ENCODE data around the gene NEGR1.

Gene NEGR1

GRCh38 chr1:71625004-71625403 lies 657.3 kb downstream of the NEGR1 start:
- DNase-seq (ENCODE audit: low read depth) = no peak

GRCh38 chr1:71623888-71624287 lies 658.5 kb downstream of the NEGR1 start:
- DNase-seq (ENCODE audit: low read depth) = no peak

- DNase-seq (ENCODE audit: low read depth) = no peak
Measured at GRCh38 chr1:71621785-71622184, 660.6 kb downstream of the NEGR1 start.

GRCh38 chr1:71618766-71619530 lies 663.4 kb downstream of the NEGR1 start:
- DNase-seq (ENCODE audit: low read depth) = no peak

- no peak for DNase-seq (ENCODE audit: low read depth)
Measured at GRCh38 chr1:71618191-71618590, 664.1 kb downstream of the NEGR1 start.

GRCh38 chr1:71610476-71610875 lies 671.9 kb downstream of the NEGR1 start:
- DNase-seq (ENCODE audit: low read depth) = no peak

GRCh38 chr1:71603044-71603776 lies 679.1 kb downstream of the NEGR1 start:
- no peak for DNase-seq (ENCODE audit: low read depth)

- DNase-seq (ENCODE audit: low read depth) = no peak
Measured at GRCh38 chr1:71600023-71600422, 682.3 kb downstream of the NEGR1 start.

- DNase-seq (ENCODE audit: low read depth) = no peak
Measured at GRCh38 chr1:71599306-71599705, 683.0 kb downstream of the NEGR1 start.

- no peak for DNase-seq (ENCODE audit: low read depth)
Measured at GRCh38 chr1:71593523-71593922, 688.8 kb downstream of the NEGR1 start.

GRCh38 chr1:71592646-71593274 lies 689.6 kb downstream of the NEGR1 start:
- no peak for DNase-seq (ENCODE audit: low read depth)

GRCh38 chr1:71589005-71589404 lies 693.3 kb downstream of the NEGR1 start:
- no peak for DNase-seq (ENCODE audit: low read depth)

GRCh38 chr1:71587961-71588360 lies 694.4 kb downstream of the NEGR1 start:
- no peak for DNase-seq (ENCODE audit: low read depth)

GRCh38 chr1:71586030-71586429 lies 696.3 kb downstream of the NEGR1 start:
- DNase-seq (ENCODE audit: low read depth) = no peak

GRCh38 chr1:71583756-71584155 lies 698.6 kb downstream of the NEGR1 start:
- no peak for DNase-seq (ENCODE audit: low read depth)

GRCh38 chr1:71582673-71583072 lies 699.7 kb downstream of the NEGR1 start:
- DNase-seq (ENCODE audit: low read depth) = no peak

GRCh38 chr1:71577451-71578131 lies 704.7 kb downstream of the NEGR1 start:
- no peak for DNase-seq (ENCODE audit: low read depth)

GRCh38 chr1:71572038-71572437 lies 710.3 kb downstream of the NEGR1 start:
- no peak for DNase-seq (ENCODE audit: low read depth)

- DNase-seq (ENCODE audit: low read depth) = no peak
Measured at GRCh38 chr1:71566413-71566812, 715.9 kb downstream of the NEGR1 start.

- no peak for DNase-seq (ENCODE audit: low read depth)
Measured at GRCh38 chr1:71565831-71566230, 716.5 kb downstream of the NEGR1 start.

GRCh38 chr1:71565262-71565661 lies 717.1 kb downstream of the NEGR1 start:
- no peak for DNase-seq (ENCODE audit: low read depth)

GRCh38 chr1:71562298-71562697 lies 720.0 kb downstream of the NEGR1 start:
- DNase-seq (ENCODE audit: low read depth) = no peak

GRCh38 chr1:71561729-71562128 lies 720.6 kb downstream of the NEGR1 start:
- no peak for DNase-seq (ENCODE audit: low read depth)
